Hepatocyte (in vitro differentiated cells): Measurements from ENCODE around the gene MYOF. TPM values are rescaled to one million over a fixed set of nuclear protein-coding genes. Genes with fewer than 3 reads are reported as not detected.
"Not testable (repeated sequence)": the region's sequence is repeated elsewhere in the genome, so short reads cannot be mapped to it uniquely, and the experiment has no call there.

Source experiments
- DNase-seq: peaks from one replicate; pipeline ENCODE4 v3.0.0-alpha.2; 2016; ENCODE audit warnings: low spot score
- H2AFZ ChIP-seq: fragments of 200-600 bp; sonication (generic); 2 replicates; pipeline ENCODE4 v1.6.0; 2016; ENCODE audit warnings: antibody characterized with exemption, mild to moderate bottlenecking
- H3K27ac ChIP-seq: fragments of 200-600 bp; sonication (generic); 2 replicates; pipeline ENCODE4 v1.5.1; 2016; ENCODE audit warnings: mild to moderate bottlenecking
- H3K27me3 ChIP-seq: fragments of 200-600 bp; sonication (generic); 2 replicates; pipeline ENCODE4 v1.6.1; 2016
- H3K36me3 ChIP-seq: fragments of 200-600 bp; sonication (generic); replicated peaks from 2 replicates; pipeline ENCODE4 v1.5.1; 2016; ENCODE audit warnings: low read depth; ENCODE audit not compliant: insufficient read depth
- H3K4me1 ChIP-seq: fragments of 200-600 bp; sonication (generic); 2 replicates; pipeline ENCODE4 v1.5.1; 2016; ENCODE audit warnings: mild to moderate bottlenecking, moderate library complexity; ENCODE audit not compliant: insufficient read depth
- H3K4me2 ChIP-seq: fragments of 200-600 bp; sonication (generic); 2 replicates; pipeline ENCODE4 v1.6.0; 2016
- H3K4me3 ChIP-seq: fragments of 200-600 bp; sonication (generic); 2 replicates; pipeline ENCODE4 v1.5.1; 2016; ENCODE audit warnings: mild to moderate bottlenecking
- H3K79me2 ChIP-seq: fragments of 200-600 bp; sonication (generic); 2 replicates; pipeline ENCODE4 v1.6.0; 2017; ENCODE audit warnings: mild to moderate bottlenecking
- H3K9me2 ChIP-seq: fragments of 200-600 bp; sonication (generic); replicated peaks from 2 replicates; pipeline ENCODE4 v1.6.0; 2017; ENCODE audit warnings: mild to moderate bottlenecking; ENCODE audit not compliant: insufficient read depth
- H3K9me3 ChIP-seq: fragments of 200-600 bp; sonication (generic); 2 replicates; pipeline ENCODE4 v1.5.1; 2016; ENCODE audit warnings: low read depth, mild to moderate bottlenecking
- H4K20me1 ChIP-seq: fragments of 200-600 bp; sonication (generic); 2 replicates; pipeline ENCODE4 v1.6.0; 2016; ENCODE audit warnings: mild to moderate bottlenecking; ENCODE audit not compliant: insufficient read depth, poor library complexity, severe bottlenecking
- EZH2 ChIP-seq: fragments of 200-600 bp; sonication (generic); IDR thresholded peaks from 2 replicates; pipeline ENCODE4 v1.6.1; 2016; ENCODE audit warnings: antibody characterized with exemption, mild to moderate bottlenecking, borderline replicate concordance
- EZH2phosphoT487 ChIP-seq: fragments of 200-600 bp; sonication (generic); IDR thresholded peaks from one replicate; pipeline ENCODE4 v1.6.1; 2018; ENCODE audit warnings: antibody characterized with exemption, mild to moderate bottlenecking, low read depth, moderate library complexity; ENCODE audit not compliant: unreplicated experiment, severe bottlenecking
- WGBS: methylation state at CpG from one replicate; pipeline ENCODE4 v1.1.6; 2016; ENCODE audit warnings: low lambda C conversion rate; ENCODE audit errors: missing lambda C conversion rate; 5-methylcytosine and 5-hydroxymethylcytosine counted together
- polyA plus RNA-seq: library from polyadenylated mRNA; unstranded; fragments of >200 nt; fragmentation: Nextera tagmentation; extraction: Ambion mirVana; gene quantifications from 2 replicates; pipeline ENCODE4 v1.2.1, GENCODE V29; 2016
- total RNA-seq: library from RNA; depleted of rRNA; stranded (reverse); fragments of >200 nt; gene quantifications from 2 replicates; pipeline ENCODE4 v1.2.3, GENCODE V29; 2014
- TF ChIP-seq, protein P1 (sequence below): fragments of 200-600 bp; sonication (generic); IDR thresholded peaks from 2 replicates; pipeline ENCODE4 v1.5.1; 2016; ENCODE audit warnings: antibody characterized with exemption, mild to moderate bottlenecking; ENCODE audit not compliant: poor library complexity

Gene MYOF
- total and polyA plus RNA-seq, 2 experiments from 2014 or later: 16.6 to 47.9 TPM

DNA sequence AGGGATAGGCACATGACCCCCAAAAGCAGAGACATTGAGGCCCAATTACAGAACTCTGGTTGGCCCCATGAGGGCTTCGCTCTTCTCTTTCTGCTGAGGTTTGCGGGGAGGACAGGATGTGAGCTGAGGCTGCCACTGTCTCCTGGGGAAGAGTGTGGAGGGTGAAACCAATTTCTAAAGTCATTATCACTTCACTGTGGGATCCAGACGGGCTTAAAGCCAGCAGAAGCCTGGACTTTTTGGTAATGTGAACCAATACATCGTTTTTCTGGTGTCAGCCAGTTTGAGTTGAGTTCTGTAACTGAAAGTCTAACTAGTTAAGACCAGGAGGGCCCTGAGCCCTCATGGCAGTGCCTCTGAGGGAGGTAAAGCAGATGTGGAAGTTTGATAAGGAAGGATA, 163.0 kb downstream of the MYOF start:
- Histone ChIP-seq H3K4me2 (no peak overlapping the region), H3K9me2 (no peaks in the 10 kb centered on the region), H3K4me3 (no peak overlapping the region), H3K4me1 (peaks cover 5% of the 10 kb centered on the region), H3K79me2 (no peaks in the 10 kb centered on the region), H2AFZ (no peak overlapping the region), H3K27me3 (no peaks in the 10 kb centered on the region), H4K20me1 (no peaks in the 10 kb centered on the region), H3K27ac (no peak overlapping the region), H3K9me3 (no peaks in the 10 kb centered on the region), H3K36me3 (no peaks in the 10 kb centered on the region)
- TF ChIP-seq, protein P1, sequence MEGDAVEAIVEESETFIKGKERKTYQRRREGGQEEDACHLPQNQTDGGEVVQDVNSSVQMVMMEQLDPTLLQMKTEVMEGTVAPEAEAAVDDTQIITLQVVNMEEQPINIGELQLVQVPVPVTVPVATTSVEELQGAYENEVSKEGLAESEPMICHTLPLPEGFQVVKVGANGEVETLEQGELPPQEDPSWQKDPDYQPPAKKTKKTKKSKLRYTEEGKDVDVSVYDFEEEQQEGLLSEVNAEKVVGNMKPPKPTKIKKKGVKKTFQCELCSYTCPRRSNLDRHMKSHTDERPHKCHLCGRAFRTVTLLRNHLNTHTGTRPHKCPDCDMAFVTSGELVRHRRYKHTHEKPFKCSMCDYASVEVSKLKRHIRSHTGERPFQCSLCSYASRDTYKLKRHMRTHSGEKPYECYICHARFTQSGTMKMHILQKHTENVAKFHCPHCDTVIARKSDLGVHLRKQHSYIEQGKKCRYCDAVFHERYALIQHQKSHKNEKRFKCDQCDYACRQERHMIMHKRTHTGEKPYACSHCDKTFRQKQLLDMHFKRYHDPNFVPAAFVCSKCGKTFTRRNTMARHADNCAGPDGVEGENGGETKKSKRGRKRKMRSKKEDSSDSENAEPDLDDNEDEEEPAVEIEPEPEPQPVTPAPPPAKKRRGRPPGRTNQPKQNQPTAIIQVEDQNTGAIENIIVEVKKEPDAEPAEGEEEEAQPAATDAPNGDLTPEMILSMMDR: no peak
- TF ChIP-seq EZH2phosphoT487 (no peak), EZH2 (no peak)
- DNase-seq: no peak
- WGBS: 89% methylated on average over 4 of the region's 4 CpGs

DNA sequence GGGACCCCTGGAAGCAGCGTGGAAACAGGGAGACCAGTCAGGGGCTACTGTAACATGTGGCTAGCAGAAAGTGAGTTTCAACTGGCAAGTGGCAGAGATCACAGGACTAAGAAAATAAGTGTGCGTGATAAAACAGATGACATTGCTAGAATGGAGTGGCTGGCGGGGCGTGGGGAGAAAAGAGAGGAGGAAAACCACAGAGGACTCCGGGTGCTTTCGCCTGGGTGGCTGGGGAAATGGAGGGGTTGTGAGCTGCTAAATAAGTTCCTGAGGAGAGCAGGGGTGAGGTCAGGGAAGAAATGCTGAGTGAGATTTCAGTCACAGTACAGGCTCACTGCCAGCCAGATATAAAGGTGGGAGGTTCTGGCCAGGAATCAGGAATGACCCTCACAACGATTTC, 166.9 kb downstream of the MYOF start:
- no peaks in the 10 kb centered on the region for H3K9me3 ChIP-seq
- H4K20me1 ChIP-seq: no peaks in the 10 kb centered on the region
- H3K4me3 ChIP-seq: no peak overlapping the region
- no peak overlapping the region for H2AFZ ChIP-seq
- H3K79me2 ChIP-seq: no peaks in the 10 kb centered on the region
- H3K27ac ChIP-seq: no peak overlapping the region
- peaks cover 5% of the 10 kb centered on the region for H3K4me1 ChIP-seq
- 91% methylated on average over 7 of the region's 7 CpGs for WGBS
- no peak for TF ChIP-seq EZH2
- TF ChIP-seq, protein P1: no peak
- no peak for TF ChIP-seq EZH2phosphoT487
- no peak overlapping the region for H3K4me2 ChIP-seq
- H3K27me3 ChIP-seq: no peaks in the 10 kb centered on the region
- DNase-seq: no peak
- no peaks in the 10 kb centered on the region for H3K9me2 ChIP-seq
- no peaks in the 10 kb centered on the region for H3K36me3 ChIP-seq

DNA sequence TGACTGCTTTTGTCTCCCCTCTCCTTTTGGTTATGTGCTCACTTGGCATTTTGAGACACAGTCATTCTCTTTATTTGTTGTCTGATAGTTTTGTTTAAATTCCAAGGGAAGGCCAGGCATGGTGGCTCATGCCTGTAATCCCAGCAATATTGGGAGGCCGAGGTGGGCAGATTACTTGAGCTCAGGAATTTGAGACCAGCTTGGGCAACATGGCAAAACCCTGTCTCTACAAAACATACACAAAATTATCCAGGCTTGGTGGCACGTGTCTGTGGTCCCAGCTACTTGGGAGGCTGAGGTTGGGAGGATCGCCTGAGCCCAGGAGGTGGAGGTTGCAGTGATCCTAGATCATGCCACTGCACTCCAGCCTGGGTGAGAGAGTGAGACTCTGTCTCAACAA, 167.5 kb downstream of the MYOF start:
- H3K27me3 ChIP-seq, DNase-seq, H3K36me3 ChIP-seq, H3K4me3 ChIP-seq, H3K9me2 ChIP-seq, H3K27ac ChIP-seq, H4K20me1 ChIP-seq, H3K4me2 ChIP-seq, H3K4me1 ChIP-seq, H2AFZ ChIP-seq, H3K9me3 ChIP-seq, H3K79me2 ChIP-seq: not testable (repeated sequence)
- 91% methylated on average over 3 of the region's 3 CpGs for WGBS

DNA sequence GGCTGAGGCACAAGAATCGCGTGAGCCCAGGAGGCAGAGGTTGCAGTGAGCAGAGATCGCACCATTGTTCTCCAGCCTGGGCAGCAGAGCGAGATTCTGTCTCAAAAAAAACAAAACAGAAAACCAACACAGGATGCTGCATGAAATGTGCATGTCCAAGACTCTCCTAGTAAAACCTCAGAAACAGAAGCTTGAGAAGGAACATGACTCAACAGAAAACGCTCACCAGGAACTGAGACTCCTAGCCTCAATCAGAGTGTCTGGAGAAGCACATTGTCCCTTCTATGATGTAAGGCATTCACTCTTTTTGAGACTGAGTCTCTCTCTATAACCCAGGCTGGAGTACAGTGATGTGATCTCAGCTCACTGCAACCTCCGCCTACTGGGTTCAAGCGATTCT, 168.3 kb downstream of the MYOF start:
- Histone ChIP-seq H3K27me3 (no peaks in the 10 kb centered on the region), H3K27ac (no peak overlapping the region), H3K4me1 (no peaks in the 10 kb centered on the region), H3K9me3 (no peaks in the 10 kb centered on the region), H3K4me2 (no peak overlapping the region), H3K36me3 (no peaks in the 10 kb centered on the region), H3K4me3 (no peak overlapping the region), H4K20me1 (no peaks in the 10 kb centered on the region), H2AFZ (no peak overlapping the region), H3K9me2 (no peaks in the 10 kb centered on the region), H3K79me2 (no peaks in the 10 kb centered on the region)
- 95% methylated on average over 7 of the region's 7 CpGs for WGBS
- no peak for DNase-seq
- no peak for TF ChIP-seq EZH2
- TF ChIP-seq, protein P1: no peak
